ENCODE data around the gene HMCN1. TPM values are rescaled to one million over a fixed set of nuclear protein-coding genes. Genes with fewer than 3 reads are reported as not detected.

The HMCN1 gene
- polyA plus RNA-seq, 1 donor from 2014 or later, result 0.66 TPM

GRCh38 chr1:185920602-185921001, 186.4 kb downstream of the HMCN1 start:
- H3K4me3 ChIP-seq (ENCODE audit: low read length), result no peak overlapping the region
- H4K20me1 ChIP-seq (ENCODE audit: insufficient read depth), result no peaks in the 10 kb centered on the region

GRCh38 chr1:185921636-185922035, 187.4 kb downstream of the HMCN1 start:
- no peaks in the 10 kb centered on the region for H4K20me1 ChIP-seq (ENCODE audit: insufficient read depth)
- H3K9ac ChIP-seq (ENCODE audit: low read length), result no peak overlapping the region
- H3K4me2 ChIP-seq (ENCODE audit: low read length), result no peak overlapping the region
- no peaks in the 10 kb centered on the region for H3K79me2 ChIP-seq (replicated peaks; ENCODE audit: insufficient read depth, low read length)
- no peaks in the 10 kb centered on the region for H3F3A ChIP-seq (ENCODE audit: insufficient read depth, low read length, poor library complexity, severe bottlenecking)
- H3K36me3 ChIP-seq (ENCODE audit: insufficient read depth, low read length), result no peaks in the 10 kb centered on the region
- no peaks in the 10 kb centered on the region for H3K27me3 ChIP-seq (ENCODE audit: insufficient read depth, low read depth, low read length)
- H3K9me2 ChIP-seq (ENCODE audit: insufficient read depth, low read length), result no peaks in the 10 kb centered on the region
- H3K9me3 ChIP-seq (ENCODE audit: low read length), result no peaks in the 10 kb centered on the region
- H3K4me3 ChIP-seq (ENCODE audit: low read length), result no peak overlapping the region
- H2AFZ ChIP-seq (ENCODE audit: low read depth, low read length), result no peak overlapping the region
- no peak for TF ChIP-seq MXI1 (conservative IDR thresholded peaks at IDR 0.05; ENCODE audit: poor library complexity, severe bottlenecking)
- no peak for TF ChIP-seq TAF1 (IDR thresholded peaks at IDR 0.05; ENCODE audit: low read depth)
- H3K27ac ChIP-seq (ENCODE audit: low read length), result no peak overlapping the region

More at GRCh38 chr1:185920602-185921001, 186.4 kb downstream of the HMCN1 start:
- H3F3A ChIP-seq (ENCODE audit: insufficient read depth, low read length, poor library complexity, severe bottlenecking), result no peaks in the 10 kb centered on the region
- H3K9ac ChIP-seq (ENCODE audit: low read length), result no peak overlapping the region
- no peaks in the 10 kb centered on the region for H3K9me3 ChIP-seq (ENCODE audit: low read length)
- no peak overlapping the region for H3K4me2 ChIP-seq (ENCODE audit: low read length)
- no peaks in the 10 kb centered on the region for H3K9me2 ChIP-seq (ENCODE audit: insufficient read depth, low read length)
- H3K27me3 ChIP-seq (ENCODE audit: insufficient read depth, low read depth, low read length), result no peaks in the 10 kb centered on the region
- H2AFZ ChIP-seq (ENCODE audit: low read depth, low read length), result no peak overlapping the region
- H3K36me3 ChIP-seq (ENCODE audit: insufficient read depth, low read length), result no peaks in the 10 kb centered on the region
- H3K27ac ChIP-seq (ENCODE audit: low read length), result no peak overlapping the region
- TF ChIP-seq MXI1 (conservative IDR thresholded peaks at IDR 0.05; ENCODE audit: poor library complexity, severe bottlenecking) (no peak), EZH2 (IDR thresholded peaks at IDR 0.05; ENCODE audit: borderline replicate concordance, insufficient read depth, low read length, poor library complexity, severe bottlenecking) (no peak), REST (IDR thresholded peaks at IDR 0.05; ENCODE audit: borderline replicate concordance) (no peak)
- H3K79me2 ChIP-seq (replicated peaks; ENCODE audit: insufficient read depth, low read length), result no peaks in the 10 kb centered on the region

GRCh38 chr1:185926588-185926987, 192.4 kb downstream of the HMCN1 start:
- H3F3A ChIP-seq (ENCODE audit: insufficient read depth, low read length, poor library complexity, severe bottlenecking), result no peaks in the 10 kb centered on the region
- TF ChIP-seq RAD21 (conservative IDR thresholded peaks at IDR 0.05) (no peak), EP300 (conservative IDR thresholded peaks at IDR 0.05; ENCODE audit: poor library complexity, severe bottlenecking) (peak; percentile 48)
- H3K36me3 ChIP-seq (ENCODE audit: insufficient read depth, low read length), result no peaks in the 10 kb centered on the region
- H3K79me2 ChIP-seq (replicated peaks; ENCODE audit: insufficient read depth, low read length), result no peaks in the 10 kb centered on the region
- H3K27ac ChIP-seq (ENCODE audit: low read length), result no peak overlapping the region
- no peaks in the 10 kb centered on the region for H3K9me2 ChIP-seq (ENCODE audit: insufficient read depth, low read length)
- no peaks in the 10 kb centered on the region for H4K20me1 ChIP-seq (ENCODE audit: insufficient read depth)
- no peak overlapping the region for H3K4me3 ChIP-seq (ENCODE audit: low read length)
- no peak overlapping the region for H3K4me2 ChIP-seq (ENCODE audit: low read length)
- H3K27me3 ChIP-seq (ENCODE audit: insufficient read depth, low read depth, low read length), result no peaks in the 10 kb centered on the region
- H2AFZ ChIP-seq (ENCODE audit: low read depth, low read length), result no peak overlapping the region
- no peak overlapping the region for H3K9ac ChIP-seq (ENCODE audit: low read length)
- no peaks in the 10 kb centered on the region for H3K9me3 ChIP-seq (ENCODE audit: low read length)

GRCh38 chr1:185929776-185930175, 195.6 kb downstream of the HMCN1 start:
- H3K4me2 ChIP-seq (ENCODE audit: low read length), result no peak overlapping the region
- no peaks in the 10 kb centered on the region for H3K9me2 ChIP-seq (ENCODE audit: insufficient read depth, low read length)
- no peak for TF ChIP-seq SMC3 (conservative IDR thresholded peaks at IDR 0.05; ENCODE audit: poor library complexity)
- no peaks in the 10 kb centered on the region for H3K36me3 ChIP-seq (ENCODE audit: insufficient read depth, low read length)
- no peaks in the 10 kb centered on the region for H3K9me3 ChIP-seq (ENCODE audit: low read length)
- no peaks in the 10 kb centered on the region for H4K20me1 ChIP-seq (ENCODE audit: insufficient read depth)
- H2AFZ ChIP-seq (ENCODE audit: low read depth, low read length), result no peak overlapping the region
- H3K27me3 ChIP-seq (ENCODE audit: insufficient read depth, low read depth, low read length), result no peaks in the 10 kb centered on the region
- no peak overlapping the region for H3K27ac ChIP-seq (ENCODE audit: low read length)
- H3F3A ChIP-seq (ENCODE audit: insufficient read depth, low read length, poor library complexity, severe bottlenecking), result no peaks in the 10 kb centered on the region
- H3K9ac ChIP-seq (ENCODE audit: low read length), result no peak overlapping the region
- H3K79me2 ChIP-seq (replicated peaks; ENCODE audit: insufficient read depth, low read length), result no peaks in the 10 kb centered on the region
- H3K4me3 ChIP-seq (ENCODE audit: low read length), result no peak overlapping the region
